HG03520 (cell line): Measurements from ENCODE around the gene LENG1.
"Not testable (repeated sequence)": the region's sequence is repeated elsewhere in the genome, so short reads cannot be mapped to it uniquely, and the experiment has no call there.

ENCODE experiments used
- ATAC-seq: cut with Tn5 transposase; IDR thresholded peaks from one replicate; pipeline ENCODE4 v1.9.1; 2021; ENCODE audit warnings: mild to moderate bottlenecking, moderate library complexity; ENCODE audit not compliant: unreplicated experiment

LENG1 gene

GRCh38 chr19:54189735-54190502, 30.4 kb upstream of the LENG1 start:
- peak; percentile 41 for ATAC-seq

GRCh38 chr19:54189145-54189734, 29.7 kb upstream of the LENG1 start, which contains the start of gene MBOAT7:
MBOAT7 (minus strand) TSS chr19:54189580; CDS start chr19:54188508, 1,072 bp downstream.
- ATAC-seq, result peak; percentile 12

DNA sequence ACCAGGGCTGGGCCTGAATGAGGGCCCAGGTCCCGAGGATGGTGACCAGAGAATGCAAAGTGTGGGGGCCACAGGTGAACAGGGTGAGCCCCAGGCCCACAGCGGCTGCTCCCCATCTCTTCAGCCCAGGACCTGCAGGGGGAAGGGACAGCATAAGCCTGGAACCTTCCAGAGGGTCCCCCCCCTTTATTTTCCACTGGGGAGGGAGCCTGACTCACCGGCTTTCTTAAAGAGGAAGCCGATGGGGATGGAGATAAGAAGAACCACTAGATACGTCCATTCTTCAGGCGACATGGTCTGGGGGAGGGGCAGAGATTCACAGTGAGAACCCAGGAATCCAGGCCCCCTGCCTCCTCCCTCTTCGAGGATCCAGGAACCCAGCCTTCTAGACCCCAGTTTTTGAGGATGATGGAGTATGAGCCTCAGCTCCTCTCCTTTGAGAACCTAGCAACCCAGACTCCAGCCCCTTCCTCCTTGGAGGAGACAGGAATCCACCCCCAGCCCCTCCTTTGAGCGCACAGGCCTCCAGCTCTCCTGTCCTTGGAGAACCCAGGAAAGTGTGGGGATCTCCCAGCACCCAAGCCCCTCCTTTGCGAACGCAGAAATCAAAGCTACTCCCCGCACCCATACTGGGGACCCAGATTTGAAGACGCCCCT, 28.8 kb upstream of the LENG1 start:
- ATAC-seq, result no peak

DNA sequence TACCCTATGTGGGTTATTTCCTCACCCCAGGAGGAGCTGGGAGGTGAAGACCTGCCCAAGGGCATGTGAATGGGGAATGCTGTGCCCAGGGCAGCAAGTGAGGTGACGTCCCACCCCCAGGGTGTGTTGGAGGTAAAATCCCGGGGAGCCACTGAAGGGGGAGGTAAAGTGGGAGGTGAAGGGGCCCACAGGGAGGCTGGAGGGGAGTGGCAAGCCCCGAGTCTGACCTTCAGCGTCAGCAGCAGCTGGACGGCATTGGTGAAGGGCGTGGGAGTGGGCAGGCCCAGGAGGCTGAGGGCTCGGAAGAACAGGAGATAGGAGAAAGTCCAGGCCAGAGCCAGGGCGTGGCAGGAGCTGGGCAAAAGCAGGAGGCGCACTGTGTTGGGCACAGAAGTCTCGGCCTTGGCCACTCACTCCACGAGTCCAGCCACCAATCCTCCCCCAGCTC, 27.4 kb upstream of the LENG1 start:
- ATAC-seq, result no peak

GRCh38 chr19:54186351-54186750, 26.8 kb upstream of the LENG1 start:
- no peak for ATAC-seq

- no peak for ATAC-seq
Observed at GRCh38 chr19:54183431-54183830, 23.9 kb upstream of the LENG1 start.

DNA sequence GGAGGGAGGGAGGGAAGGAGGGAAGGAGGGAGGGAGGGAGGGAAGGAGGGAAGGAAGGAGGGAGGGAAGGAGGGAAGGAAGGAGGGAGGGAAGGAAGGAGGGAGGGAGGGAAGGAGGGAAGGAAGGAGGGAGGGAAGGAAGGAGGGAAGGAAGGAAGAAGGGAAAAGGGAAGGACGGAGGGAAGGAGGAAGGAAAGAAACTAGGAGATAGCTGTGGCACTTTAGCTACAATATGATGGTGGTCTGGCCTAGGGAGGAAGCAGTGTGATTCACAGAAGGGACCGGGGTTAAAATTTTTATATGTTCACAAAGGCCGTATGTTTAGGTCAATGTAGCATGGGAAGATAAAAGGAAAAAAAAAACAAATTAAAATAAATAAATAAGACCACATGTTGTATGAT, 22.4 kb upstream of the LENG1 start:
- not testable (repeated sequence) for ATAC-seq

DNA sequence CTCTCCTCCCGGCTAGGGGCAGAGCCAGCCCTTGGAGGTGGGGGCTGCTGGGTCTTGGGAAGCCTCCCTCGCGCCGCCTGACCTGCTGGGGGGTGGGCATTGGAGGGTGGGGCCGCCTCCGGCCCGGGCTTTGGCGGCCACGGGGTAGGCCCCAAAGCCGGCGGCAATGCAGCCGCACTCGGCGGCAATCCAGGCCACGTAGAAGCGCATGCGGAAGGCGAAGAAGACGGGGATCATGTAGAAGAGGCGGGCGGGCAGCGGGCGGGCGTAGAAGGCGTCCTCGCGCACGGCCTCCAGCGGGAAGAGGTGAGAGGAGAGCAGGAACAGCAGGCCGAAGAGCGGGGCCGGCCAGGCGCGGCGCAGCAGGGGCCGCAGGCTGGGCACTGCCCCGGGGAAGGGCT, 21.2 kb upstream of the LENG1 start:
- ATAC-seq, result no peak

DNA sequence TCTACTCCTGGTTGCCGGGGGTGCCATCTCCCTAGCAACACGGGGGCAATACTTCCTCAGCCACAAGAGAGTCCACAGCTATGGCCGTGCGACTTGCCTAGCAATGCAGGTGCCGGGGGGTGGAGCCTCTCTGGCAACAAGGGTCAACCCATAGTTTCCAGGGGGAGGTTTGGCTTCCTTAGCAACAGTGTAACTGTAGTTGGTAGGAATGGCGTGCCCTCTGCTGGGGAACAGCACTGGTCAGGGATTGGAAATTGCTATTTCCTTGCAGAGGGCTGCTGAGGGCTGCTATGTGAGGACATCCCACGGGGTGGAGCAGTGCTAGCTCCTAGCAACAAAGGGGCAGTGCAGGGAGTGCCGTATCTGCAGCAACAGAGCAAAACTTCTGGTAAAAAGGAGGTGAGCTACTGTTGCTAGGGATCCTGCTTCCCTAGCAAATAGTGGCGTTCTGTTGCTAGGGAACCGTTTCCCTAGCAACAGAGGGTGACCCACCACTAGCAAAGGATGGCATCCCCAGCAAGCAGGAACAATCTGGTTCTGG, 20.5 kb upstream of the LENG1 start:
- no peak for ATAC-seq

GRCh38 chr19:54179262-54179852, 19.8 kb upstream of the LENG1 start:
- no peak for ATAC-seq

GRCh38 chr19:54178581-54179261, 19.2 kb upstream of the LENG1 start:
- no peak for ATAC-seq

DNA sequence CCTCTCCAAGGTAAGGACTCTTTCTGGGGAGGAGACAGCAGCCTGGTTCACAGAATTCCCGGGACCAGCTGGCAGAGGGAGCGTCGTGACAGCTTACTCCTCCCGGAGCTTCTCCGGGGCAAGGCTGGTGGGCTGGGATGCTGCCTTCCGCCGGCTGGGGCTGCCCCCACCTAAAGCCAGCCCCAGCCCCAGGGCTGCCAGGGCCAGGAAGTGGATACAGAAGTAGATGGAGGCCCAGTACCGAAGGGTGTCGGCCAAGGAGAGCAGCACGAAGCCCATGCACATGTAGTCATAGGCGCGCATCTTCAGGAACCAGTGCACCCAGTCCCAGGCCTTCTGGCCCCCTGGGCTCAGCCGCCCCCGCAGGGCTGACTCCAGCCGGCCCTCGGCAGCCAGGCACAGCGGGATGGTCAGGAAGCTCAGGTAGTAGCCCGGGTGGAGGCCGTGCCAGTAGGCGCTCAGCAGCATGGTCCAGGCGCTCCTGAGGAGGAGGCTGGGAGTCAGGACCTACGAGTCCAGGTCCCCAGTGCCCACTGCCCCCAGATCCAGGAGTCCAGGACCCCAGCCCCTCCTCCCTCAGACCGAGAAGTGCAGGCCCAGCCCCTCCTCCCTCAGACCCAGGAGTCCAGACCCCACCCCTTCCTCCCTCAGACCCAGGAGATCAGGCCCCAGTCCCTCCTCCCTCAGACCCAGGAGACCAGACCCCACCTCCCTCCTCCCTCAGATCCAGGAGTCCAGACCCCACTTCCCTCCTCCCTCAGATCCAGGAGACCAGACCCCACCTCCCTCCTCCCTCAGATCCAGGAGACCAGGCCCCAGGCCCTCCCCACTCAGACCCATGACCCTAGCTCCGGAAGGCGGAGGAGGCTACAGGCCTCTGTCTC, 14.7 kb upstream of the LENG1 start:
- no peak for ATAC-seq

DNA sequence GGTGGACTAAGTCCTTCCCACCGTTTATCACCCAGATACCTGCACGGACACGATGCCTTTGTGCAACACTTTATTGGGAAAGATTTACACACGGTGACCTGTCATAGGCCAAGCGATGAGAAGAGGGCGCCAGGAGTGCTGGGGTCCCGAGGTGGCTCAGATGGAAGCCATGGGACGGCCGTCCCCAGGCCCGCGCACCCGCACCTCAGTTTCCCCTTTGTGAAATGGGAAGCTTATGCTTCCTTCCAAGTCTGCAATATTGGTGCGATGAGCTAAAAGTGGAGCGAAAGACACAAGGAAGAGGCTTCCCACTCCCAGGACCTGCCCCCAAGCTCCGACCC, 13.8 kb upstream of the LENG1 start:
- no peak for ATAC-seq

DNA sequence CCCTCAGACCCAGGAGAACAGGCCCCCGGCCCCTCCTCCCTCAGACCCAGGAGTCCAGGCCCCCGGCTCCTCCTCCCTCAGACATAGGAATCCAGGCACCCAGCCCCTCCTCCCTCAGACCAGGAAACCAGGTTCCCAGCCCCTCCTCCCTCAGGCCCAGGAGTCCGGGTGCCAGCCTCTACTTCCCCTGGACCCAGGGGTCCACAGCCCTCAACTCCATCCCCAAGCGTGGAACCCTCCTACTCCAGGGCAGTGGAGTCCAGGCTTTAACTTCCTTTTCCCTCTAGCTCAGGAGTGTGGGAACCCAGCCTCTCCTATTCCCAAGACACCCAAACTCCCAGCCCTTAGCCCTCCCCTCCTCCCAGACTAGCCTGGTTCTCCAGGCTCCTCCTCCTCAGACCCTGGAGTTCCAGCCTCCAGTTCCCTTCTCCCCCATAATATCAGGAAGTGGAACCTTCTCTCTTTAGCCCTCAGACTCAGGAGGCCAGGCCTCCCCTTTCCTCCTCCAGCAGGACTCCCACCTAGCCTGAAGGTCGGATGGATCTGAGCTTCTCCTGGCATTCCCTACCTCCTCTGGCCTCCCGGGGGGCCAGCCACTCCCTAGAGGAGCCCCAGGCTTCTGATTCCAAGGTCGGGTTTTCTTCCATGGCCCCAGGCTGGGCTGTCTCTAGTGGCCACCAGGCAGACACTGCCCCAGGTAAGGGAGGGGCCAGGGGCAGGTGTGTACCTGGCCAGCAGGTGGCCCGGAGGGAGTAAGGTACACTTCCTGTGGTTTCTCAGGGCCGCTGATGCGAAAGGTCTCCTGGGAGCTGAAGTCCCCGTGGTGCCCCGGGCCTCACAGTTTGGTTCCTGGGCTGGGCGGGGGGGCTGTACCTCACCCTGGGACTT, 13.2 kb upstream of the LENG1 start, which contains the start of gene TMC4:
Gene TMC4, minus strand, starts transcription at position 690 of the 888 bp plus-strand sequence. Its CDS starts 43 bp downstream, at position 647.
- ATAC-seq, result no peak

GRCh38 chr19:54171736-54172431, 12.4 kb upstream of the LENG1 start:
- ATAC-seq, result not testable (repeated sequence)

DNA sequence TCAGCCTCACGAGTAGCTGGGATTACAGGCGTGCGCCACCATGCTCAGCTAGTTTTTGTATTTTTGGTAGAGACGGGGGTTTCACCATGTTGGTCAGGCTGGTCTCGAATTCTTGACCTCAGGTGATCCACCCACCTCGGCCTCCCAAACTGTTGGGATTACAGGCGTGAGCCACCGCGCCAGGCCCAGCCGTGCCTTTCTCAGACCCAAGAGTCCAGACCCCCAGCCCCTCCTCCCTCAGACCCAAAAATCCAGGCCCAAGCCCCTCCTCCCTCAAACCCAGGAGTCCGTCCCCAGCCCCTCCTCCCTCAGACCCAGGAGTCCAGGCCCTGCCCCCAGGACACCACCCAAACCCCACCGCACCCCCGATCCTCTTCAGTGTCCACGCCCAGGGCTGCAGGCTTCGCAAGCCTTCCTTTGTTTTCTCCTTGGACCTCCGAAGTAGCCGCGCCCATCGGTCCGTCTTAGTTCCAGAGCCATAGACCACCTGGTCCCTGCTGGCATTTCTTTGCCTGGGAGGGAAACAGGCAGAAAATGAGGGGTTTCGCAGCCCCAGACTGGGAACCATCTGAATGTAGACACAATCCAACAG, 9.7 kb upstream of the LENG1 start:
- ATAC-seq, result no peak

DNA sequence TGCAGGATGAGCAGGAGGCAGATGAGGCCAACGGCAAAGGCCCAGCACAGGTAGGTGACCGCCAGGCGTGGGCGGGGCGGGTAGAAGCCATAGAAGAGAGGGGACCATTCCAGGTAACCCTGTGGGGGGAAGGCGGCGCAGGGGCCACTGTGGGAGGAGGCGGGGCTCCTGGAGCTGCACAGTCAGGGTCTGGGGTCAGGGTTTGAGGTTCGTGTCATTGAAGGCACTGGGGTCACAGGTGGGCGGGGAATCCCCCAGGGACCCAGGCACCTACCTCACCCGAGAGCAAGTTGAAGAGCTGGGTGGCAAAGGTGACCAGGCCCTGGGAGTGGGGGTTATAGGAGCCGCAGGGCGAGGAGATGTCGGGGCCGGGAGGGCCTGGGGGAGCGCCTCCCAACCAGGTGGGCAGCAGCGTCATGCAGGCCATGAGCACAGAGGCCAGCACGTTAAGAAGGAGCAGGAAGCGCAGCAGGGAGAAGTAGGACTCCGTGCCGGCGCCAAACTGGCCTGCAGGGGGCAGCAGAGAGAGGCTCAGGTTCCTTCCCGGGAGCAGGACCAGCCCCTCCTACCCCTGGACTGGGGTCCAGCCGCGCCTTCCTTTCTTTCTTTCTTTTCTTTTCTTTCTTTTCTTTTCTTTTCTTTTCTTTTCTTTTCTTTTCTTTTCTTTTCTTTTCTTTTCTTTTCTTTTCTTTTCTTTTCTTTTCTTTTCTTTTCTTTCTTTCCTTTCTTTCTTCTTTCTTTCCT, 8.8 kb upstream of the LENG1 start:
- no peak for ATAC-seq
